Left ventricle myocardium superior (tissue), 1 donor: ENCODE data around the gene PSPH. TPM values are rescaled to one million over a fixed set of nuclear protein-coding genes. Genes with fewer than 3 reads are reported as not detected.
A peak's percentile ranks its signal among the peaks of the same experiment; 100 is the strongest.

Experiments used
- ATAC-seq: fragments of 200-7000 bp; cut with Tn5 transposase; one replicate; pipeline ENCODE4 v1.9.1; 2020; ENCODE audit warnings: mild to moderate bottlenecking, moderate library complexity
- DNase-seq: peaks from one replicate; pipeline ENCODE4 v3.0.0-alpha.2; 2020
- intact Hi-C: fragments of 100-400 bp; cut with micrococcal nuclease; formaldehyde crosslinking; loops from one replicate; pipeline ENCODE4 v1.11.0; 2022
- total RNA-seq: library from RNA; stranded (reverse); fragmentation: NEBNext Ultra II Directional; extraction: Animal tissue kit (Norgen Biotek cat#: 25700); gene quantifications from one replicate; pipeline ENCODE4 v1.2.1, GENCODE V29; 2021
- donor health status: DM: no; HTN: yes; CAD: no; lungs with severe emphysema.

PSPH gene
- total RNA-seq, 1 donor from 2014 or later, result 14.6 TPM

DNA sequence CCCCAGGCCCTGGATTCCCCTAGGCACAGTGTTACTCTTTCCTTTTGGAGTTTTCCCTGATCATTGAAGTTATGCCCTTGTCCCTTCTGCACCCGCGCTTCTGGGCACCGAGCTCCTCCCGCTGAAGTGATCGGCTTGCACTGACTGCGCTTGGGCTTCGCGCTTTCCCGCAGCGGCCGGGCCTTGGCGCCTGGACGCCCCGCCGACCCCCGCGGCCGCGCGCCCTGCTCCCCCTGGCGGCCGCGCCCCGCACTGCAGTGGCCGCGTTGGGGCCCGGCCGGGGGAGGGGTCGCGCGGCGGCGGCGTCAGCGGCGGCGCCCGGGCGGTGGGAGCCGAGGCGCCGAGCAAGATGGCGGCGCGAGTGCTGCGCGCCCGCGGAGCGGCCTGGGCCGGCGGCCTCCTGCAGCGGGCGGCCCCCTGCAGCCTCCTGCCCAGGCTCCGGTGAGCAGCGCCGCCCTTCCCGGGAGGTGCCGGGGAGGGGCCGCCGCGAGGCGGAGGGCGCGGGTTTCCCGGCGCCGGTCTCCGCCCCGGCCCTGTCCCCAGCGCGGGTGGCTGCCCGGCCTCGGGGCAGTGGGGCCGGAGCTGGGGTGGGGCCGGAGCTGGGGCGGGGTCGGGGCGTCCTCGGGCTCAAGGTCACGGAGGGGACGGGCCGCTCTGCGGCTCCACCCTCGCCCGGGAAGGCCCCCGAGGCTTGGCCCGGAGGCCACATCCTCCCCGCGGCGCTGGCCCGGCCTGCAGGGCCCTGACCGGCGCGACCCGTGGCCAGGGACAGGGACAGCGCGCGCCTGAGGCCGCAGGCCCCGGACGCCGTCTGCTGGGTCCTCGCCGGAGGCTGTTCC is 86.8 kb downstream of the PSPH start, which contains the start of gene NIPSNAP2:
TSS of gene NIPSNAP2 (plus strand) at position 325 of the 839 bp plus-strand sequence. CDS start at position 350, 25 bp downstream.
- DNase-seq (peak; percentile 93), ATAC-seq (peak; percentile 95)
- intact Hi-C loops, result no loop called here

DNA sequence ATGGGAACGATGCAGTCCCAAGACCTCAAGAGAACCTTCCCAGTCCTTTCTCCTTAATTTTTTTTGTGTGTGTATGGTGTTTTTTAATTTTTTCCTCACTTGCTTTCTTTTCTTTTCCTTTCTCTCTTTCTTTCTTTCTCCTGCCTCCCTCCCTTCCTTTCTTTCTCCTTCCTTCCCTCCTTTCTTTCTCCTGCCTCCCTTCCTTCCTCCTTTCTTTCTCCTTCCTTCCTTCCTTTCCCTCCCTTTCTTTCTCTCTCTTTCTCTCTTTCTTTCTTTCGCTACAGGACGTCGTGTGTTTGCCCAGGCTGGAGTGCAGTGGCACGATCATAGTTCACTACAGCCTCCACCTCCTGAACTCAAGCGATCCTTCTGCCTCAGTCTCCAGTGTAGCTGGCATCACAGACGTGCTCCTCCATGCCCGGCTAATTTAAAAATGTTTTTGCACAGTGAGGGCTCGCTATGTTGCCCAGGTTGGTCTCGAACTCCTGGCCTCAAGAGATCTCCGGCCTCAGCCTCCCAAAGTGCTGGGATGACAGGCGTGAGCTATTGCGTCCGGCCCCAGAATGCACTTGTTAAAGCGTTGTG is 87.6 kb downstream of the PSPH start:
- intact Hi-C loops, result no loop called here
- ATAC-seq (no peak), DNase-seq (no peak)

DNA sequence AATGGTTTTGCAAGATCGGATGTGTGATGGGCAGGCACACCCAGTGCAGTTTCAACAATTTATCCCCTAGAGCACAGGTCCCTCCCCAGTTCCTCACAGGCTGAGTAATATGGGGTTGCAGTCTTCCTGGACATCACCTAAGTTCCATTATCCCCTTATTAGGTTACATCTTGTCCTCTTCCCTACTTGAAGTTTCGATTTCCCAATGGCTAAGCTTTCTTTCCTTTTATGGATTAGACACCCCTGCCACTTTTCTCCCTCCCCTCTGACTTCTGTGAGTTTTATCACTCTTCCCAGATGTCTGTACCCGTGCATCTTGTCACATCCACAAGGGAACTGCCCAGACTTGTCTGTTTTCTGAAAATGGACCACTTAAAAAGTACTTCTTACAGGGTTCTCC is 89.2 kb downstream of the PSPH start:
- intact Hi-C loops, result no loop called here
- DNase-seq (no peak), ATAC-seq (no peak)

Other genes starting within 250 kb of the PSPH start
- gene SEPTIN14, start 188.7 kb downstream of the PSPH start, total RNA-seq, result not detected
- 4.7 TPM for gene ZNF713, start 164.0 kb downstream of the PSPH start, total RNA-seq
- gene MRPS17, start 99.6 kb downstream of the PSPH start, total RNA-seq, result 23.2 TPM
- 374 TPM for gene NIPSNAP2, start 86.9 kb downstream of the PSPH start, total RNA-seq
- gene CCT6A, start 321 bp upstream of the PSPH start, total RNA-seq, result 73.5 TPM
- gene SUMF2, start 12.8 kb upstream of the PSPH start, total RNA-seq, result 29.2 TPM
- gene PHKG1, start 41.5 kb upstream of the PSPH start, total RNA-seq, result 30.4 TPM
- gene CHCHD2, start 55.0 kb upstream of the PSPH start, total RNA-seq, result 500 TPM
- not detected for gene NUPR2, start 65.0 kb upstream of the PSPH start, total RNA-seq